PC-3 (cell line): ENCODE results near the gene DDIAS.

Experiments
- CTCF ChIP-seq: fragments of 300-600 bp; sonication (generic); conservative IDR thresholded peaks from 2 replicates; pipeline ENCODE4 v1.5.1; 2017; ENCODE audit warnings: antibody characterized with exemption, low read depth, mild to moderate bottlenecking, low read length
- EZH2 ChIP-seq: fragments of 300-600 bp; sonication (generic); IDR thresholded peaks from one replicate; pipeline ENCODE4 v1.6.1; 2017; ENCODE audit warnings: antibody characterized with exemption, mild to moderate bottlenecking, low read length; ENCODE audit not compliant: unreplicated experiment
- EZH2phosphoT487 ChIP-seq: fragments of 300-600 bp; sonication (generic); IDR thresholded peaks from 2 replicates; pipeline ENCODE4 v1.6.1; 2018; ENCODE audit warnings: mild to moderate bottlenecking, antibody characterized with exemption, low read length, borderline replicate concordance

GRCh38 chr11:82939456-82939855 is 37.9 kb downstream of the DDIAS start:
- TF ChIP-seq CTCF (no peak), EZH2phosphoT487 (no peak), EZH2 (no peak)
